Gastrocnemius medialis (tissue), 4 donors: ENCODE data around the gene TAS2R7. TPM values are rescaled to one million over a fixed set of nuclear protein-coding genes. Genes with fewer than 3 reads are reported as not detected.

Experiments
- ATAC-seq, 2 donors: fragments of 150-250 bp; one replicate each; pipeline ENCODE4 v1.9.1; 2016
- DNase-seq, 2 donors: peaks; one replicate each; pipeline ENCODE4 v3.0.0-alpha.2; 2019
- H3K27ac ChIP-seq, 4 donors: fragments of 200-600 bp; sonication (generic); 1 replicate in 1 of 4; 2 replicates in 3 of 4; pipeline ENCODE4 v1.5.1; 2016 to 2018; ENCODE audit warnings: mild to moderate bottlenecking in 2 of 4, moderate library complexity in 1 of 4
- H3K27me3 ChIP-seq, 3 donors: fragments of 200-600 bp; sonication (generic) in 2 of 3; 1 replicate in 1 of 3; 2 replicates in 2 of 3; pipeline versions ENCODE4 v1.5.1 to v1.6.0; 2016 to 2019; ENCODE audit warnings: mild to moderate bottlenecking in 1 of 3, moderate library complexity in 1 of 3
- H3K36me3 ChIP-seq, 2 donors: fragments of 200-600 bp; sonication (generic) in 1 of 2; one replicate each; pipeline ENCODE4 v1.5.1; 2017 to 2018
- H3K4me1 ChIP-seq, 2 donors: fragments of 200-600 bp; sonication (generic) in 1 of 2; one replicate each; pipeline ENCODE4 v1.5.1; 2016 to 2017; ENCODE audit warnings: mild to moderate bottlenecking in 2 of 2
- H3K4me3 ChIP-seq, 4 donors: fragments of 200-600 bp; sonication (generic) in 3 of 4; 1 replicate in 1 of 4; 2 replicates in 3 of 4; pipeline ENCODE4 v1.5.1; 2016 to 2019; ENCODE audit warnings: mild to moderate bottlenecking in 2 of 4
- H3K9me3 ChIP-seq, 3 donors: fragments of 200-600 bp; sonication (generic) in 2 of 3; 1 replicate in 1 of 3; 2 replicates in 2 of 3; pipeline ENCODE4 v1.5.1; 2016 to 2019
- POLR2A ChIP-seq, 2 donors: fragments of 450-650 bp; IDR thresholded peaks; one replicate each; pipeline ENCODE4 v1.6.1; 2017; ENCODE audit warnings: antibody characterized with exemption in 2 of 2, mild to moderate bottlenecking in 2 of 2, moderate library complexity in 2 of 2
- in situ Hi-C, 4 donors: fragments of 200-750 bp; cut with MboI; loops; one replicate each; pipeline versions ENCODE4 v1.15.0 to v1.8.0; 2017; ENCODE audit warnings: low sequenced_read_pairs in 4 of 4
- intact Hi-C: fragments of 100-400 bp; cut with DNase I; formaldehyde crosslinking; loops from one replicate; pipeline ENCODE4 v1.15.1; 2023; ENCODE audit warnings: low total_unique reads
- total RNA-seq, 4 donors: library from RNA; depleted of rRNA; stranded (reverse); fragments of >200 nt; gene quantifications; one replicate each; pipeline versions ENCODE4 v1.1.0 to v1.2.3, GENCODE V29; 2016
- TF ChIP-seq, protein P1 (sequence below), 5 experiments: fragments of 450-650 bp in 3 of 5; fragments of 200-600 bp in 2 of 5; sonication (generic) in 2 of 5; IDR thresholded peaks in 4 of 5; conservative IDR thresholded peaks in 1 of 5; 1 replicate in 4 of 5; 2 replicates in 1 of 5; pipeline ENCODE4 v1.5.1; 2016 to 2019; ENCODE audit warnings: antibody characterized with exemption in 5 of 5, mild to moderate bottlenecking in 3 of 5, moderate library complexity in 3 of 5

TAS2R7 gene, protein sequence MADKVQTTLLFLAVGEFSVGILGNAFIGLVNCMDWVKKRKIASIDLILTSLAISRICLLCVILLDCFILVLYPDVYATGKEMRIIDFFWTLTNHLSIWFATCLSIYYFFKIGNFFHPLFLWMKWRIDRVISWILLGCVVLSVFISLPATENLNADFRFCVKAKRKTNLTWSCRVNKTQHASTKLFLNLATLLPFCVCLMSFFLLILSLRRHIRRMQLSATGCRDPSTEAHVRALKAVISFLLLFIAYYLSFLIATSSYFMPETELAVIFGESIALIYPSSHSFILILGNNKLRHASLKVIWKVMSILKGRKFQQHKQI
- not detected for total RNA-seq

DNA sequence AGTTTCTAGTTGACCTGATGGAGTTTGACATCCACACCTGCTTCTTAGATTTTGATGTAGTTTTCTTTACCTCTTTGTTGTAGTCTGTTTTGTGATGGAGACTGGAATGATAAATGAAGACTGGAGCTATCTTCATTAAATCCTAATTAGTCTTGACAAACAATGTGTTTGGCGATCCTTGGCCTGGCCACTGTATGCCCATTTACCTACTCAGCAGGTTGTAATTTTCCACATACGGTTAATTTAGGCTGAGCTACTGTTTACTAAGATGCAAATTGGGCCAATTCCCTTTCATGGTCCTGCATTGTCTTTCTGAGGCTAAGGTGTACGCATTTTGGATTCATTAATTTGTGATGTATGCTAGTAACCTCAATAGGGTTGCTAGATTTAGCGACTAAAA is at the start of gene TAS2R7:
TAS2R7 (minus strand) TSS at position 41 of the 400 bp plus-strand sequence. CDS start 57 bp downstream, outside the sequence.
- in situ Hi-C loops (no loop called here), intact Hi-C loops (no loop called here)
- Histone ChIP-seq H3K4me1 (no peaks in the 10 kb centered on the region), H3K36me3 (no peaks in the 10 kb centered on the region), H3K27ac (no peak within 1 kb of the TSS), H3K27me3 (no peaks in the 10 kb centered on the region), H3K4me3 (no peak within 1 kb of the TSS), H3K9me3 (no peaks in the 10 kb centered on the region)
- DNase-seq (no peak), ATAC-seq (no peak)
- TF ChIP-seq, protein P1, sequence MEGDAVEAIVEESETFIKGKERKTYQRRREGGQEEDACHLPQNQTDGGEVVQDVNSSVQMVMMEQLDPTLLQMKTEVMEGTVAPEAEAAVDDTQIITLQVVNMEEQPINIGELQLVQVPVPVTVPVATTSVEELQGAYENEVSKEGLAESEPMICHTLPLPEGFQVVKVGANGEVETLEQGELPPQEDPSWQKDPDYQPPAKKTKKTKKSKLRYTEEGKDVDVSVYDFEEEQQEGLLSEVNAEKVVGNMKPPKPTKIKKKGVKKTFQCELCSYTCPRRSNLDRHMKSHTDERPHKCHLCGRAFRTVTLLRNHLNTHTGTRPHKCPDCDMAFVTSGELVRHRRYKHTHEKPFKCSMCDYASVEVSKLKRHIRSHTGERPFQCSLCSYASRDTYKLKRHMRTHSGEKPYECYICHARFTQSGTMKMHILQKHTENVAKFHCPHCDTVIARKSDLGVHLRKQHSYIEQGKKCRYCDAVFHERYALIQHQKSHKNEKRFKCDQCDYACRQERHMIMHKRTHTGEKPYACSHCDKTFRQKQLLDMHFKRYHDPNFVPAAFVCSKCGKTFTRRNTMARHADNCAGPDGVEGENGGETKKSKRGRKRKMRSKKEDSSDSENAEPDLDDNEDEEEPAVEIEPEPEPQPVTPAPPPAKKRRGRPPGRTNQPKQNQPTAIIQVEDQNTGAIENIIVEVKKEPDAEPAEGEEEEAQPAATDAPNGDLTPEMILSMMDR (IDR thresholded peaks at IDR 0.05 in 4 of 5, conservative IDR thresholded peaks at IDR 0.05 in 1 of 5): no peak
- TF ChIP-seq POLR2A (IDR thresholded peaks at IDR 0.05): no peak

DNA sequence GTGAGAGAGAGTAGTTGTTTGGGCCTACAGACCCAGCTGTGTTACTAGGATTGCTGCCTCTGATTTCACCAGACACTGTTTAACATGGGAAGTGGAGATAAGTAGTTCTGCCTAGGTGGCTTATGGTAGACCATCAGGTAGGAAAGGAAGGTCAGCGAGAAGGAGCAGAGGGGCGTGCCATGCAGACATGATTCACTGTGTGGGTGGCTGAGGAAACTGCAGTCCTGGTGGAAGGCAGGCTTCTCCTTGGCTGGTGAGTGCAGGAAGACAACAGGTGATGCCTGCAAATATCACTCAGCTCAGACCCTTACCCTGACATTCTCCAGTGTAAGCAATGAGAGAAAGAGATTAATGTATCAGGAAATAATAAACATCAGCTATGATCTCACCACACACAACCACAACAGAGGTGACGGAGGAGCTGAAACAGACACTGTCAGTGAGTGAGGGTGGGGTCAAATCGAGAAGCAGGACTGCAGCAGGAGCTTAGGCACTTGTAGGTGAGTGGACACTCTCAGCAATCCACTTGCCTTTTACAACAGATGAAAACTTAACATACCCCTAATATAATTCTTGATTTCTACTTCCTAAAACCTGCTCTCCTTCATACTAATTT is 48.9 kb upstream of the TAS2R7 start:
- H3K27me3 ChIP-seq: no peaks in the 10 kb centered on the region
- no peaks in the 10 kb centered on the region for H3K4me1 ChIP-seq
- no peak for ATAC-seq
- no peak overlapping the region for H3K27ac ChIP-seq
- intact Hi-C loops (no loop called here), in situ Hi-C loops (no loop called here)
- H3K36me3 ChIP-seq: no peaks in the 10 kb centered on the region
- TF ChIP-seq POLR2A (IDR thresholded peaks at IDR 0.05): no peak
- TF ChIP-seq, protein P1 (IDR thresholded peaks at IDR 0.05 in 4 of 5, conservative IDR thresholded peaks at IDR 0.05 in 1 of 5): no peak
- no peaks in the 10 kb centered on the region for H3K9me3 ChIP-seq
- DNase-seq: no peak
- H3K4me3 ChIP-seq: no peak overlapping the region

DNA sequence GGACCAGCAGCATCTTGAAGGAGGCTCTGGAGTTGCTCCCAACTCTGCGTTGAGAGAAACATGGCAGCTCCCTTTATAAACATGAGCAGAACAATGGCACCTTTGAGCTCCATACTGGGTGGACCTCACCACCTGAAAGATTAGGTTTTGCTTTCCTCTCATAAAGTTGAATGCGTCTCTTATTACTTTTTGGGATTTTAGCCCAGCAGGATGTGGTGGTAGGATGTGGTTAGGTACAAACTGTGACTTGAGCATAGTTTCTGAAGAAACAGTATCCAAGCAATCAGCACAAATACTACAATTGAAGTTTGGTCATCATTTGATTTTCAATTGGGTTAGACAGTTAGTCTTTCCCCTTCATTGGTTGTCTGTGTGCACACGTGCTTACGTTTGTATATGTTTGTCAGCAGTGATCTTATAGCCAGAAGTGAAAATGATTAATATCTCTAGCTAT is 47.0 kb upstream of the TAS2R7 start, which contains the start of gene PRR4:
PRR4 (minus strand) TSS at position 51 of the 454 bp plus-strand sequence; CDS start at position 13, 38 bp downstream.
- intact Hi-C loops: no loop called here
- H3K27me3 ChIP-seq: no peaks in the 10 kb centered on the region
- ATAC-seq: no peak
- H3K36me3 ChIP-seq: no peaks in the 10 kb centered on the region
- no peak within 1 kb of the TSS for H3K27ac ChIP-seq
- no peaks in the 10 kb centered on the region for H3K4me1 ChIP-seq
- no peak for TF ChIP-seq POLR2A (IDR thresholded peaks at IDR 0.05)
- TF ChIP-seq, protein P1 (IDR thresholded peaks at IDR 0.05 in 4 of 5, conservative IDR thresholded peaks at IDR 0.05 in 1 of 5): no peak
- DNase-seq: no peak
- H3K9me3 ChIP-seq: no peaks in the 10 kb centered on the region
- H3K4me3 ChIP-seq: no peak within 1 kb of the TSS
- in situ Hi-C loops: no loop called here

DNA sequence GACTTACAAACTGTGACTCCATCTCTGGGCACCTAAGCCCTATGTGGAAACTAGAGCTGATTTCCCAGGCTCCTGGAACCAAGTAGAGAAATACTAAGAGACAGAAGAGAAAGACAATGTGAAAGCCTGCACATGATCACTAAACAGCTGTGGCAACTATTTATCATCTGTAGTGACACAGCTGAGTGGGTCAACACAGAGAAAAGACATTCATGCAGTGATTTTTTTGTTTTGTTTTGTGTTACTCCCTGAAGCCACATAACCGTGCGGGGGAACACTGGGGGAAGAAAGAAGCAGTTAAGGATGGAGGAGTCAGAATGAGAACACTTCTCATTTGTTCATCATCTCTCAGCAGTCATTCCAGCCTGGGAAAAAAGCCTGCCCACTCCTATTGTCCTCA is 45.3 kb upstream of the TAS2R7 start:
- in situ Hi-C loops (no loop called here), intact Hi-C loops (no loop called here)
- Histone ChIP-seq H3K4me1 (no peaks in the 10 kb centered on the region), H3K4me3 (no peak overlapping the region), H3K36me3 (no peaks in the 10 kb centered on the region), H3K9me3 (no peaks in the 10 kb centered on the region), H3K27ac (no peak overlapping the region), H3K27me3 (no peaks in the 10 kb centered on the region)
- TF ChIP-seq, protein P1 (IDR thresholded peaks at IDR 0.05 in 4 of 5, conservative IDR thresholded peaks at IDR 0.05 in 1 of 5): no peak
- no peak for TF ChIP-seq POLR2A (IDR thresholded peaks at IDR 0.05)
- no peak for DNase-seq
- ATAC-seq: no peak
